GM18502 (cell line): Measurements from ENCODE around the gene FAM25A.

ENCODE experiments used
- ATAC-seq: cut with Tn5 transposase; IDR thresholded peaks from one replicate; pipeline ENCODE4 v1.9.1; 2021; ENCODE audit warnings: mild to moderate bottlenecking; ENCODE audit not compliant: unreplicated experiment, poor library complexity

FAM25A gene

DNA sequence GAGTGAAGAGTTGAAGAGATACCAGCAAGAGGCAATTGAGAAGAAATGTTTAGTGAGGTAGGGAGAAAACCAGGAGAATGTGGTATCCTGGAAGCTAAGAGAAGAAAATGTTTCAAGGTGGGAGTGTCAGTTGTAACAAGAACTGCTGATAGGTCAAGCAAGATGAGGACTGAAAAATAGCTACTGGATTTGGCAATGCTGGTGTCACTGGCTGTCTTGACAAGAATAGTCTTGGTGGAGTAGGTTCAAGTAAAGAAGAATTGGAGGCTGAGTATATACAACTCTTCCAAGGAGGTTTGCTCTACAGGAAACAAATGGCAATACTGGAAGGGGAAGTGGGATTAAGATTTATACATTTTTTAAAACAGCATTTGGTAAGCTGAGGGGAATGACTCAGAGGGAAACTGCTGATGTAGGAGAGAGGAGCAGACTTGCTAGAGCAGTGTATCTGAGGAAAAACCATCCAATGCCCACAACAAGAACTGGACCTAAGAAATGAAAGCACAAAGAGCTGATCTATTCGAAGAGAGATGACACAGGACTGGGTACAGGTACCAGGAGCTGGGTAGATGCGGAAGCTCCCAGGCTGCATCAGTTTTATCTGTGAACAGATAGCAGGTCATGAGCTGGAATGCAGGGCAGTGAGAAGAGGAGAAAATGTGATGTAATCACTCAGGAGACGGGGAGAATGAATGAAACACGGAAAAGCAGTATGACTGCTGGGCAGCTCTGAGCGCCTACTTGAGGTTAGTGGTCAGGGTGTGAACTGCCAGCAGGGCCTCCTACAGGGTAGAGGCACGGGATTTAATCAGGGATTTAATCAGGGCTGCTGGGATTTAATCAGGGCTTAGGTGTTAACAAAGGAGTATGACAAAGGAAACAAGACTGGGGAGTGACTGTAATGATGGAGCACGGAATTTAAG is 34.5 kb downstream of the FAM25A start:
- ATAC-seq, result peak; percentile 53

DNA sequence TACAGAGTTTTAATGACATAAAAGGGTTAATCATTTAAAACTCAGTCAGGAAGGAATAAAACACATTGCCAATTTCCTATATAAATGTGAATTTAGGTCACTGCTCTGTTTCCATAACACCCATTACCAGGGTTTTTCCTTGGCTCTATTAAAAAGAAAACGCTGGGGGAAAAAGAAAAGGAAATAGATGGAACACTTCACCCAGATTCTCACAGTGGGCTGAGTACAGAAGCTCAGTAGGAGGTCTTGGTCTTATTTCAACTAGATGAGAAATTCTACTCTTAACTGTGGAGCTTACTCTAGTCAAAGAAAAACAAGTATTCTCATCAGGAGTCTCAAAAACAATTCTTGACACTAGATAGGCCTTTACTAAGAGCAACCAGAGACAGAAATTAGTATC is 38.1 kb downstream of the FAM25A start:
- ATAC-seq, result no peak

DNA sequence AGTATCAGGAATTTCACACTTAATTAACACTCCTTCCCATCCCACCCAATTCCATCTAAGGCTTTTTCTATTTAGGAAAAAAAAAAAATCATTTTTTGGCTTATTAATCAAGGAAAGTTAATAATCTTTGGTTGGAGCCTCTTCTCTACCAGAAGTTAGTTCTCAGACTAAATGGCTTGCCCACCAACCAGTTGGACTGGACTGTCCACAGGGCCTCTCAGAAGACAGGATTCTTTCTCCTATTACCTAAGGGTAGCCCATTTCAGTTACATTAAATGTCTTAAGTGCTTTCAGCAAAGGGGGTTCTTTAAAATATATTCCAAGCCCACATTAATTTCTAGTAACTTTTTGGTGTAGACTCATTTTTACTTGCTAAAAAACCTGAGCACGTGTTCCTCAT is 39.3 kb downstream of the FAM25A start:
- no peak for ATAC-seq

DNA sequence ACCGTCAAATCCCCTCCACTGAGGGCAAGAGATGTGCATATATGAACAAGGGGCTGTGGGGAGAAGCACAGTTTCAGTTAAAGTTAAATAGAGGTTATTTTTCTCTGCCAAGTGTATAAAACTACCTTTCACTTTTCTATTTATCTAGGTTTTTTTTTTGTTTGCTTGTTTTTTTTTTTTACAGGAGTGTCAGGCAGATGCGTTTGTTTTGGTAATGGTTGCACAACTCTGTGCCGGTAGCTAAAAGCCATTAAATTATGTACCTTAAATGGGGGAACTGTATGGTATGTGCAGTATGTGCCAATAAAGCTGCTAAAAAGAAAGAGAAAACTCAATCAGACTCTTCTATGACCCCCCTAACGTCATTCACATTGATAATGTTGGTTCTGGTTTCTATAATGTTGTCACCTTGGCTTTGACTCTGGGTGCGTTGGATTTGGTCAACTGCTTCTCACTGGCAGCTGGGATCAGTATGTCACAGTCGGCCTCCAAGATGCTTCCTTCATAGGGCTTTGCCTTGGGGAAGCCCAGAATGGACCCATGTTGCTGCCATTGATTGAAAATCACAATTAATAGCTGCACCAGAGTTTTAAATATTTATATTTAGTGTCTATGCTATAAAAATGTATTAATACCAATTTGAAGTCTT is 40.3 kb downstream of the FAM25A start:
- no peak for ATAC-seq

DNA sequence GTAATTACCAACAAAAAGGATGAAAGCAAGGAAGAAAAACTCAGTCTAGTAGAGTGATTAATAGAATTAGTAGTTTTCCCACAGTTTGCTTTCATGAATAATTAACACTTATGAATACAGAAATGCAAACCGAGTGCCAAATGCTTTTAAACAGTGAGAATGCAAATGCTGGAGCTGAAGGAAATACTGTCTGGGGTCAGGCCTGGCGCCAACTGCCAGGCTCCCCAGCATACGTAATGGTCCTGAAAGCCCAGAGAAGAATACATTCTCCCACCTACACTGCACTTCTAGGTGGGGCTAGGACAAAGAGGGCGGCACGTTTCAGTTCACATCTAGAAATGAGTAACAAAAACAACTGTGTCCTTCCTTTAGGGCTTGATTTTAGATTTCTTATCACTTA is 44.6 kb downstream of the FAM25A start:
- ATAC-seq, result no peak

DNA sequence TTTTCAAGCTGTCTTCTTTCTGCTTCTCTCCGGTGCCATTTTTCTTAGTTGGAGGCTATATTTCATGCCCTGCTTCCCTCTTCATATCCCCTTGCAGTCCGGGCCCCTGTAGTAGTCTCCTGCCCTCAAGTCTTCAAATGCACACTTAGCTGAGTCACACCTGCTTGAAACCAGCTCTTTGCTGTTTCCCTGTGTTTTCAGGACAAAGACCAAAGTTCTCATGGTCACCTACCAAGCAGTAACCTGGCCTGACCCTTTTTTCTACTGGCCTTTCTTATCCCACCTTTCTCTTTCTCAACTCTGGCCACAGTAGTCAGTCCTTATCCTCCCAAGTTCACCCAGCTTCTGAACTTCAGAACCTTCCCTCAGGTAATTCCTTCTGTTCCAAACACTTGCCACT is 46.1 kb downstream of the FAM25A start:
- no peak for ATAC-seq

DNA sequence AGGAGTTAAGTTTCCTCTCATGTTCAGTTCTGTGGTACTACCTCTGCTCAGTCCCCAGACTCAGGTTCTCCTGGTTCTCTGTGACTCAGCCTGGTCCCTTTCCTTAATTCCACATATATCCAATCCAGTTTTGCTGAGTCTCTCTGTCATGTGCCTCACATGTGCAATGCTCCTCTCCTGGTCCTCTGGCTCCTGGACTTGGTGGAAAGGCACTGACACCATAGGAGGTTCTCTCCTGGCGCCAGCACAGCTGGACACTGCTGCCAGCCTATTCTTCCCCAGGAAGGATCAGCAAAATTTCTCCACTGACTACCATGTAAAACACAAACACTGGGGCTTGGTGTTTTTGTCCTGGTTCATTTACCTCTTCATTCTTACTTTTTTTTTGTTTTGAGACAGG is 46.8 kb downstream of the FAM25A start:
- no peak for ATAC-seq

DNA sequence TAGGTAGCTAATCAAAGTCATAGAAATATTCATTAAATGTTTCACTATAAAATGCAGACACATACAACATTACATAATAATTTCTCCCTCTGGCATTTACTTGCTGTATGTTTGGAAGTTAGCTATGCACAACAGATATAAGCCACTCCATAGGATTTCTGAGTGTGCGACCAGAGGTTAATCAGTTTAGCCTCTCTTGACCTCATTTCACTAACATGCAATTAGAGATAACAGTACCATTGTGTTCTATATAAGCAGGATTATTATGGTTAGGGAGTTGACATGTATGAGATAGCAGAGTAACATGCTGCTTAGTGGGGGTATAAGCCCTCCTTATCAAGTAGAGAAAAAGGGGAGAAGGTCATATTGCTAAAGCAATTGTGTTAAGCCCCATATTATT is 48.2 kb downstream of the FAM25A start:
- no peak for ATAC-seq

DNA sequence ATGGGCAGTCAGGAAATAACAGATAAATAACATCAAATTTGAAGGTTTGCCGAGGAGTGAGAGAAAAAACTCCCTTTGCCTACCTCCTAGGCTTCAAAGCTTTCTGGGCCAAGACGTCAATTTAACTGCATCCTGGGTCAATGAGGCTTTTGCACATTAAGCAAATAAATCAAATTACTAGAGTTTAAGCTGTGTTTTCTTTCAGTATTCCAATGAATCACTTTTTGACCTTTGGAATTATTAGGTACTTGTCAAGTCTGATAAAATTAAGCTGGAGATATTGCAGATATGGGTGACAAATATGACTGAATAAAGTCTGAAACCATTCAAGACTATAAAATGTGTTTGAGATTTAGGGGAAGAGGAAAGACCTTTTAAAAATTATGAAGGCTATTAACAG is 52.4 kb downstream of the FAM25A start:
- no peak for ATAC-seq
